ENCODE data around the gene ZNF385D. TPM values are rescaled to one million over a fixed set of nuclear protein-coding genes. Genes with fewer than 3 reads are reported as not detected.

The ZNF385D gene
- total and polyA plus RNA-seq, 2 of the 13 experiments (the other 11 are each of a cell fraction or from before 2014, with no cell fraction given): not detected

DNA sequence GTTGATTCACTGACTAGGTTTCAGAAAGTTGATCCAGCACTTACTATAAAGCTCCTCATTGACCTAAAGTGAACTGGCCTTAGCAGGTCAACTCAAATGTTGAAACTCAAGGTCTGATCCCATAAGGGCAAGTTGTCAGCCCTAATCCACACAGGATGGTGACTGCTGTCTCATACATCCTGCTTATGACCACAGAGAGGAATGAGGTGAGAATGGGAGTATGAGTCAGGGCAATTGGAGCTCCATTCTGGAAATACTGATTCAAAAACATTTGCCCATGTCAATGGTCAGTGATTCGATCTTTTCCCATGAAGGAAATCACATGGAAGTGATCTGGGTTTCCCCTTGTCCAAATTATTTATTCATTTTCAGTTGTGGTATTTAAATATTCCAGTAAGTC is 78.7 kb downstream of the ZNF385D start (continued):
- TF ChIP-seq, protein P1, sequence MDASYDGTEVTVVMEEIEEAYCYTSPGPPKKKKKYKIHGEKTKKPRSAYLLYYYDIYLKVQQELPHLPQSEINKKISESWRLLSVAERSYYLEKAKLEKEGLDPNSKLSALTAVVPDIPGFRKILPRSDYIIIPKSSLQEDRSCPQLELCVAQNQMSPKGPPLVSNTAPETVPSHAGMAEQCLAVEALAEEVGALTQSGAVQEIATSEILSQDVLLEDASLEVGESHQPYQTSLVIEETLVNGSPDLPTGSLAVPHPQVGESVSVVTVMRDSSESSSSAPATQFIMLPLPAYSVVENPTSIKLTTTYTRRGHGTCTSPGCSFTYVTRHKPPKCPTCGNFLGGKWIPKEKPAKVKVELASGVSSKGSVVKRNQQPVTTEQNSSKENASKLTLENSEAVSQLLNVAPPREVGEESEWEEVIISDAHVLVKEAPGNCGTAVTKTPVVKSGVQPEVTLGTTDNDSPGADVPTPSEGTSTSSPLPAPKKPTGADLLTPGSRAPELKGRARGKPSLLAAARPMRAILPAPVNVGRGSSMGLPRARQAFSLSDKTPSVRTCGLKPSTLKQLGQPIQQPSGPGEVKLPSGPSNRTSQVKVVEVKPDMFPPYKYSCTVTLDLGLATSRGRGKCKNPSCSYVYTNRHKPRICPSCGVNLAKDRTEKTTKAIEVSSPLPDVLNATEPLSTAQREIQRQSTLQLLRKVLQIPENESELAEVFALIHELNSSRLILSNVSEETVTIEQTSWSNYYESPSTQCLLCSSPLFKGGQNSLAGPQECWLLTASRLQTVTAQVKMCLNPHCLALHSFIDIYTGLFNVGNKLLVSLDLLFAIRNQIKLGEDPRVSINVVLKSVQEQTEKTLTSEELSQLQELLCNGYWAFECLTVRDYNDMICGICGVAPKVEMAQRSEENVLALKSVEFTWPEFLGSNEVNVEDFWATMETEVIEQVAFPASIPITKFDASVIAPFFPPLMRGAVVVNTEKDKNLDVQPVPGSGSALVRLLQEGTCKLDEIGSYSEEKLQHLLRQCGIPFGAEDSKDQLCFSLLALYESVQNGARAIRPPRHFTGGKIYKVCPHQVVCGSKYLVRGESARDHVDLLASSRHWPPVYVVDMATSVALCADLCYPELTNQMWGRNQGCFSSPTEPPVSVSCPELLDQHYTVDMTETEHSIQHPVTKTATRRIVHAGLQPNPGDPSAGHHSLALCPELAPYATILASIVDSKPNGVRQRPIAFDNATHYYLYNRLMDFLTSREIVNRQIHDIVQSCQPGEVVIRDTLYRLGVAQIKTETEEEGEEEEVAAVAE (CRISPR knock-in tag; IDR thresholded peaks at IDR 0.05; ENCODE audit: borderline replicate concordance): no peak
- TF ChIP-seq ZNF891 (CRISPR knock-in tag; IDR thresholded peaks at IDR 0.05) (no peak), U2AF1 (optimal IDR thresholded peaks at IDR 0.05; ENCODE audit: low read depth, low read length) (no peak), ARNT (IDR thresholded peaks at IDR 0.05) (no peak)
- TF ChIP-seq, protein P2, sequence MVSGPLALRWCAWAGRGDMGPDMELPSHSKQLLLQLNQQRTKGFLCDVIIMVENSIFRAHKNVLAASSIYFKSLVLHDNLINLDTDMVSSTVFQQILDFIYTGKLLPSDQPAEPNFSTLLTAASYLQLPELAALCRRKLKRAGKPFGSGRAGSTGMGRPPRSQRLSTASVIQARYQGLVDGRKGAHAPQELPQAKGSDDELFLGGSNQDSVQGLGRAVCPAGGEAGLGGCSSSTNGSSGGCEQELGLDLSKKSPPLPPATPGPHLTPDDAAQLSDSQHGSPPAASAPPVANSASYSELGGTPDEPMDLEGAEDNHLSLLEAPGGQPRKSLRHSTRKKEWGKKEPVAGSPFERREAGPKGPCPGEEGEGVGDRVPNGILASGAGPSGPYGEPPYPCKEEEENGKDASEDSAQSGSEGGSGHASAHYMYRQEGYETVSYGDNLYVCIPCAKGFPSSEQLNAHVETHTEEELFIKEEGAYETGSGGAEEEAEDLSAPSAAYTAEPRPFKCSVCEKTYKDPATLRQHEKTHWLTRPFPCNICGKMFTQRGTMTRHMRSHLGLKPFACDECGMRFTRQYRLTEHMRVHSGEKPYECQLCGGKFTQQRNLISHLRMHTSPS (CRISPR knock-in tag; IDR thresholded peaks at IDR 0.05; ENCODE audit: low read depth): no peak

DNA sequence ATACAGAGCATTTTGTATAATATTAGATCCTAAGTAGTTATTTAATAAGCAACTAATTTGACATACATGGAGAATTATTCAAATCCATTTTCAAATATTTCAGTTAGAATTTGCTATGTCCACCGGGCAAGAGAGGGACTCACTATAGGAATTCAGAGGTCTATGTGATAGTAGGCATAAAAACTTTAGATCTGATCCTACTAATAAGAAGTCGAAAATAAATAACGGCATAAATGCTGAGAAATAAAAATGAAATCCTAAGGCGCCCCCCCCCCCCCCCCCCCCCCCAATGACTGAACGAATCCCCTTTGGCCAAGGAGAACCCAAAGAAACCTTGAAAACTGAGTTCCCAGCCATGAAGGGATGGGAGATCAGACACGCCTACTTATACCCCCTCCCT is 80.6 kb downstream of the ZNF385D start:
- Histone ChIP-seq H3K9ac (ENCODE audit: insufficient read depth, low read depth, low read length) (no peak overlapping the region), H3K27me3 (ENCODE audit: control insufficient read depth in 1 of 2, insufficient read depth in 2 of 2, low read length in 2 of 2) (no peaks in the 10 kb centered on the region), H3K36me3 (replicated peaks in 1 of 2; ENCODE audit: control insufficient read depth in 1 of 2, insufficient read depth in 2 of 2, low read length in 2 of 2) (no peaks in the 10 kb centered on the region), H4K20me1 (ENCODE audit: insufficient read depth, low read length) (no peaks in the 10 kb centered on the region), H3K79me2 (ENCODE audit: insufficient read depth, low read length) (no peaks in the 10 kb centered on the region), H3K9me3 (ENCODE audit: low read length) (no peaks in the 10 kb centered on the region), H3K4me3 (replicated peaks in 1 of 3; ENCODE audit: insufficient read depth in 1 of 3, low read depth in 2 of 3, low read length in 3 of 3) (no peak overlapping the region), H2AFZ (ENCODE audit: low read length) (no peak overlapping the region), H3K4me1 (ENCODE audit: insufficient read depth, low read length) (no peaks in the 10 kb centered on the region), H3K4me2 (ENCODE audit: low read depth, low read length) (no peak overlapping the region), H3K27ac (ENCODE audit: extremely low read length, insufficient read depth, low read length) (no peak overlapping the region)
- intact Hi-C loops (cut with micrococcal nuclease; ENCODE audit: unreplicated experiment) (no loop called here), in situ Hi-C loops (cut with HindIII; ENCODE audit: extremely low pct_ligation_motif_present, low pct_unique_long_range_greater_than_20kb) (no loop called here)
- CTCF ChIA-PET (ENCODE audit: low intra/inter-chr PET ratio, low total read pairs): no interaction called here
- ATAC-seq (no peak), FAIRE-seq (no peak), DNase-seq (ENCODE audit: low spot score) (no peak)
- 25% methylated on average over 6 of the region's 6 CpGs for WGBS (ENCODE audit: low lambda C conversion rate)
- POLR2A ChIA-PET: no interaction called here
- no TSS peak for BruUV-seq (replicated peaks)
- no peak for TF ChIP-seq IRX3 (CRISPR knock-in tag; IDR thresholded peaks at IDR 0.05; ENCODE audit: borderline replicate concordance, low read depth)
- no peak for TF ChIP-seq SP140L (CRISPR knock-in tag; IDR thresholded peaks at IDR 0.05; ENCODE audit: borderline replicate concordance)
- TF ChIP-seq, protein P3, sequence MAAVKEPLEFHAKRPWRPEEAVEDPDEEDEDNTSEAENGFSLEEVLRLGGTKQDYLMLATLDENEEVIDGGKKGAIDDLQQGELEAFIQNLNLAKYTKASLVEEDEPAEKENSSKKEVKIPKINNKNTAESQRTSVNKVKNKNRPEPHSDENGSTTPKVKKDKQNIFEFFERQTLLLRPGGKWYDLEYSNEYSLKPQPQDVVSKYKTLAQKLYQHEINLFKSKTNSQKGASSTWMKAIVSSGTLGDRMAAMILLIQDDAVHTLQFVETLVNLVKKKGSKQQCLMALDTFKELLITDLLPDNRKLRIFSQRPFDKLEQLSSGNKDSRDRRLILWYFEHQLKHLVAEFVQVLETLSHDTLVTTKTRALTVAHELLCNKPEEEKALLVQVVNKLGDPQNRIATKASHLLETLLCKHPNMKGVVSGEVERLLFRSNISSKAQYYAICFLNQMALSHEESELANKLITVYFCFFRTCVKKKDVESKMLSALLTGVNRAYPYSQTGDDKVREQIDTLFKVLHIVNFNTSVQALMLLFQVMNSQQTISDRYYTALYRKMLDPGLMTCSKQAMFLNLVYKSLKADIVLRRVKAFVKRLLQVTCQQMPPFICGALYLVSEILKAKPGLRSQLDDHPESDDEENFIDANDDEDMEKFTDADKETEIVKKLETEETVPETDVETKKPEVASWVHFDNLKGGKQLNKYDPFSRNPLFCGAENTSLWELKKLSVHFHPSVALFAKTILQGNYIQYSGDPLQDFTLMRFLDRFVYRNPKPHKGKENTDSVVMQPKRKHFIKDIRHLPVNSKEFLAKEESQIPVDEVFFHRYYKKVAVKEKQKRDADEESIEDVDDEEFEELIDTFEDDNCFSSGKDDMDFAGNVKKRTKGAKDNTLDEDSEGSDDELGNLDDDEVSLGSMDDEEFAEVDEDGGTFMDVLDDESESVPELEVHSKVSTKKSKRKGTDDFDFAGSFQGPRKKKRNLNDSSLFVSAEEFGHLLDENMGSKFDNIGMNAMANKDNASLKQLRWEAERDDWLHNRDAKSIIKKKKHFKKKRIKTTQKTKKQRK (IDR thresholded peaks at IDR 0.05; ENCODE audit: low read length): no peak
- TF ChIP-seq ZNF7 (CRISPR knock-in tag; IDR thresholded peaks at IDR 0.05): no peak
- TF ChIP-seq HNRNPK (IDR thresholded peaks at IDR 0.05; ENCODE audit: low read depth, low read length, poor library complexity, severe bottlenecking): peak; percentile 97
- TF ChIP-seq, protein P4, sequence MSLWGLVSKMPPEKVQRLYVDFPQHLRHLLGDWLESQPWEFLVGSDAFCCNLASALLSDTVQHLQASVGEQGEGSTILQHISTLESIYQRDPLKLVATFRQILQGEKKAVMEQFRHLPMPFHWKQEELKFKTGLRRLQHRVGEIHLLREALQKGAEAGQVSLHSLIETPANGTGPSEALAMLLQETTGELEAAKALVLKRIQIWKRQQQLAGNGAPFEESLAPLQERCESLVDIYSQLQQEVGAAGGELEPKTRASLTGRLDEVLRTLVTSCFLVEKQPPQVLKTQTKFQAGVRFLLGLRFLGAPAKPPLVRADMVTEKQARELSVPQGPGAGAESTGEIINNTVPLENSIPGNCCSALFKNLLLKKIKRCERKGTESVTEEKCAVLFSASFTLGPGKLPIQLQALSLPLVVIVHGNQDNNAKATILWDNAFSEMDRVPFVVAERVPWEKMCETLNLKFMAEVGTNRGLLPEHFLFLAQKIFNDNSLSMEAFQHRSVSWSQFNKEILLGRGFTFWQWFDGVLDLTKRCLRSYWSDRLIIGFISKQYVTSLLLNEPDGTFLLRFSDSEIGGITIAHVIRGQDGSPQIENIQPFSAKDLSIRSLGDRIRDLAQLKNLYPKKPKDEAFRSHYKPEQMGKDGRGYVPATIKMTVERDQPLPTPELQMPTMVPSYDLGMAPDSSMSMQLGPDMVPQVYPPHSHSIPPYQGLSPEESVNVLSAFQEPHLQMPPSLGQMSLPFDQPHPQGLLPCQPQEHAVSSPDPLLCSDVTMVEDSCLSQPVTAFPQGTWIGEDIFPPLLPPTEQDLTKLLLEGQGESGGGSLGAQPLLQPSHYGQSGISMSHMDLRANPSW (CRISPR knock-in tag; IDR thresholded peaks at IDR 0.05; ENCODE audit: borderline replicate concordance): no peak

Data from HepG2 (cell line).